Caco-2 (cell line): ENCODE data around the gene GRHPR. TPM values are rescaled to one million over a fixed set of nuclear protein-coding genes. Genes with fewer than 3 reads are reported as not detected.

ENCODE experiments used
- BruUV-seq: library from RNA; stranded (reverse); fragments of 400-500 nt; replicated peaks from 2 replicates; lab custom pipeline; 2021; lab: Mats Ljungman, UMichigan
- CTCF ChIA-PET: fragments of 300-600 bp; sonication (Branson Sonifier 250); formaldehyde crosslinking; loops from one replicate; lab custom pipeline; 2022; ENCODE audit warnings: antibody characterized with exemption; lab: Charles Lee
- POLR2A ChIA-PET: fragments of 300-600 bp; sonication (Branson Sonifier 250); formaldehyde crosslinking; loops from one replicate; lab custom pipeline; 2022; ENCODE audit warnings: antibody characterized with exemption; lab: Charles Lee
- DNase-seq, 2 experiments: peaks; one replicate each; pipeline versions ENCODE4 v3.0.0 to v3.0.0-alpha.2; 2020 to 2022
- H3K27me3 ChIP-seq: replicated peaks from 2 replicates; pipeline ENCODE4 v1.6.0; 2011; ENCODE audit warnings: low read length; ENCODE audit not compliant: control insufficient read depth, insufficient read depth
- H3K36me3 ChIP-seq: 2 replicates; pipeline ENCODE4 v1.5.1; 2011; ENCODE audit warnings: low read length; ENCODE audit not compliant: control insufficient read depth, insufficient read depth
- H3K4me1 ChIP-seq: fragments of 250-450 bp; sonication (Bioruptor Pico); 2 replicates; pipeline ENCODE4 v1.5.1; 2020; ENCODE audit warnings: mild to moderate bottlenecking
- H3K4me3 ChIP-seq: 2 replicates; pipeline ENCODE4 v1.5.1; 2011; ENCODE audit warnings: low read depth, mild to moderate bottlenecking, control low read depth, low read length
- H3K9me3 ChIP-seq: fragments of 250-450 bp; sonication (Bioruptor Pico); 2 replicates; pipeline ENCODE4 v1.5.1; 2020; ENCODE audit warnings: mild to moderate bottlenecking, moderate library complexity
- H3K27ac Mint-ChIP-seq: one replicate; pipeline ENCODE4 v1.8.0; 2022; ENCODE audit warnings: mixed read lengths; ENCODE audit not compliant: unreplicated experiment
- H3K27me3 Mint-ChIP-seq: one replicate; pipeline ENCODE4 v1.8.0; 2022; ENCODE audit warnings: mixed read lengths; ENCODE audit not compliant: insufficient read depth, unreplicated experiment
- H3K36me3 Mint-ChIP-seq: one replicate; pipeline ENCODE4 v1.8.0; 2022; ENCODE audit warnings: mild to moderate bottlenecking, mixed read lengths; ENCODE audit not compliant: insufficient read depth, unreplicated experiment
- H3K4me1 Mint-ChIP-seq: one replicate; pipeline ENCODE4 v1.8.0; 2022; ENCODE audit warnings: low read depth, mixed read lengths; ENCODE audit not compliant: unreplicated experiment
- H3K4me3 Mint-ChIP-seq: one replicate; pipeline ENCODE4 v1.8.0; 2022; ENCODE audit warnings: mild to moderate bottlenecking, moderate library complexity, mixed read lengths; ENCODE audit not compliant: unreplicated experiment
- H3K9me3 Mint-ChIP-seq: one replicate; pipeline ENCODE4 v1.8.0; 2022; ENCODE audit warnings: mixed read lengths; ENCODE audit not compliant: unreplicated experiment
- CTCF ChIP-seq, 2 experiments: fragments of 200-600 bp in 1 of 2; IDR thresholded peaks; 1 replicate in 1 of 2; 2 replicates in 1 of 2; pipeline versions ENCODE4 v1.5.1 to v1.8.0; 2011 to 2022; ENCODE audit warnings: antibody characterized with exemption in 1 of 2, control low read depth in 1 of 2, inconsistent platforms in 1 of 2, low read depth in 1 of 2, low read length in 1 of 2, mild to moderate bottlenecking in 1 of 2, moderate library complexity in 1 of 2; ENCODE audit not compliant: insufficient read depth in 1 of 2, severe bottlenecking in 1 of 2, unreplicated experiment in 1 of 2
- intact Hi-C: fragments of 100-400 bp; cut with micrococcal nuclease; formaldehyde crosslinking; loops from one replicate; pipeline ENCODE4 v1.10.0; 2022; ENCODE audit not compliant: unreplicated experiment
- total RNA-seq: library from RNA; stranded (reverse); gene quantifications from 2 replicates; pipeline ENCODE4 v1.2.3, GENCODE V29; 2022

Gene GRHPR
- total RNA-seq, 1 experiment from 2014 or later: 82.5 TPM

- DNase-seq: no peak
- Mint-ChIP-seq H3K27me3 (no peaks in the 10 kb centered on the region), H3K27ac (no peak overlapping the region), H3K9me3 (no peaks in the 10 kb centered on the region), H3K4me3 (no peak overlapping the region), H3K36me3 (peaks cover 19% of the 10 kb centered on the region), H3K4me1 (peaks cover 10% of the 10 kb centered on the region)
- Histone ChIP-seq H3K4me3 (no peak overlapping the region), H3K9me3 (no peaks in the 10 kb centered on the region), H3K4me1 (peaks cover 13% of the 10 kb centered on the region), H3K36me3 (0 out of 2 replicates have a peak, but pooled peaks cover under 1% of the 10 kb centered on the region), H3K27me3 (no peaks in the 10 kb centered on the region)
- no TSS peak for BruUV-seq
- CTCF ChIA-PET: no interaction called here
- intact Hi-C loops: no loop called here
- no peak for TF ChIP-seq CTCF (IDR thresholded peaks at IDR 0.05; ENCODE audit: insufficient read depth in 1 of 2, low read depth in 1 of 2, low read length in 1 of 2, severe bottlenecking in 1 of 2, unreplicated experiment in 1 of 2)
- POLR2A ChIA-PET: no interaction called here
These were observed 24.6 kb downstream of the GRHPR start for GRCh38 chr9:37447111-37447510.

- H3K27ac Mint-ChIP-seq: no peak overlapping the region
- H3K4me3 Mint-ChIP-seq: no peak overlapping the region
- ChIA-PET POLR2A (interaction anchor here (0.9 kb wide), 1 partner anchor 15 kb away, joined by 6 read pairs; the partner anchor contains the start of gene ZBTB5), CTCF (no interaction called here)
- Histone ChIP-seq H3K9me3 (no peaks in the 10 kb centered on the region), H3K4me3 (no peak overlapping the region), H3K36me3 (no peaks in the 10 kb centered on the region), H3K4me1 (peaks cover 13% of the 10 kb centered on the region; the same call in 1 of the 2 replicates), H3K27me3 (no peaks in the 10 kb centered on the region)
- no peaks in the 10 kb centered on the region for H3K27me3 Mint-ChIP-seq
- no peak for DNase-seq
- H3K4me1 Mint-ChIP-seq: peaks cover 11% of the 10 kb centered on the region
- H3K36me3 Mint-ChIP-seq: peaks cover 6% of the 10 kb centered on the region
- H3K9me3 Mint-ChIP-seq: no peaks in the 10 kb centered on the region
- intact Hi-C loops: no loop called here
- TF ChIP-seq CTCF (IDR thresholded peaks at IDR 0.05; ENCODE audit: insufficient read depth in 1 of 2, low read depth in 1 of 2, low read length in 1 of 2, severe bottlenecking in 1 of 2, unreplicated experiment in 1 of 2): no peak
- no TSS peak for BruUV-seq
These were observed 27.6 kb downstream of the GRHPR start for GRCh38 chr9:37449862-37450632.

- Mint-ChIP-seq H3K27me3 (no peaks in the 10 kb centered on the region), H3K4me1 (peaks cover 14% of the 10 kb centered on the region), H3K36me3 (peaks cover 6% of the 10 kb centered on the region), H3K9me3 (no peaks in the 10 kb centered on the region), H3K27ac (no peak overlapping the region), H3K4me3 (no peak overlapping the region)
- no TSS peak for BruUV-seq
- H3K36me3 ChIP-seq: no peaks in the 10 kb centered on the region
- POLR2A ChIA-PET: interaction anchor here (1.0 kb wide), 1 partner anchor 14 kb away, joined by 4 read pairs; the partner anchor contains the start of gene ZBTB5
- TF ChIP-seq CTCF (IDR thresholded peaks at IDR 0.05; ENCODE audit: insufficient read depth in 1 of 2, low read depth in 1 of 2, low read length in 1 of 2, severe bottlenecking in 1 of 2, unreplicated experiment in 1 of 2): no peak
- no peak overlapping the region for H3K4me3 ChIP-seq
- CTCF ChIA-PET: no interaction called here
- H3K4me1 ChIP-seq: peaks cover 6% of the 10 kb centered on the region; the same call in 1 of the 2 replicates
- DNase-seq: no peak
- H3K9me3 ChIP-seq: no peaks in the 10 kb centered on the region
- intact Hi-C loops: no loop called here
- no peaks in the 10 kb centered on the region for H3K27me3 ChIP-seq
These were observed 29.1 kb downstream of the GRHPR start for GRCh38 chr9:37451628-37452027.
